Endothelial cell (in vitro differentiated cells): ENCODE measurements around the gene MEA1. TPM values are rescaled to one million over a fixed set of nuclear protein-coding genes. Genes with fewer than 3 reads are reported as not detected.

Source experiments
- DNase-seq: peaks from one replicate; pipeline ENCODE4 v3.0.0; 2021; ENCODE audit warnings: low spot score
- H3K27ac Mint-ChIP-seq: one replicate; pipeline ENCODE4 v1.8.0; 2021; ENCODE audit warnings: mixed read lengths, inconsistent platforms; ENCODE audit not compliant: unreplicated experiment
- H3K27me3 Mint-ChIP-seq: one replicate; pipeline ENCODE4 v1.8.0; 2021; ENCODE audit warnings: mild to moderate bottlenecking, moderate library complexity, mixed read lengths, inconsistent platforms; ENCODE audit not compliant: unreplicated experiment
- H3K36me3 Mint-ChIP-seq: one replicate; pipeline ENCODE4 v1.8.0; 2021; ENCODE audit warnings: mild to moderate bottlenecking, low read depth, mixed read lengths, inconsistent platforms; ENCODE audit not compliant: unreplicated experiment
- H3K4me1 Mint-ChIP-seq: one replicate; pipeline ENCODE4 v1.8.0; 2021; ENCODE audit warnings: mild to moderate bottlenecking, mixed read lengths, inconsistent platforms; ENCODE audit not compliant: unreplicated experiment
- H3K4me3 Mint-ChIP-seq: one replicate; pipeline ENCODE4 v1.8.0; 2021; ENCODE audit warnings: mild to moderate bottlenecking, mixed read lengths, inconsistent platforms; ENCODE audit not compliant: unreplicated experiment
- H3K9me3 Mint-ChIP-seq: one replicate; pipeline ENCODE4 v1.8.0; 2021; ENCODE audit warnings: mixed read lengths, inconsistent platforms; ENCODE audit not compliant: unreplicated experiment
- CTCF ChIP-seq: fragments of 200-600 bp; sonication (generic); IDR thresholded peaks from one replicate; pipeline ENCODE4 v1.5.0; 2021; ENCODE audit warnings: antibody characterized with exemption; ENCODE audit not compliant: unreplicated experiment
- total RNA-seq: library from RNA; stranded (reverse); fragmentation: NEBNext Ultra II Directional; extraction: Animal tissue kit (Norgen Biotek cat#: 25700); gene quantifications from one replicate; pipeline ENCODE4 v1.2.1, GENCODE V29; 2021; ENCODE audit not compliant: unreplicated experiment

The MEA1 gene
- total RNA-seq, 1 donor from 2014 or later, result 61.0 TPM

GRCh38 chr6:43019152-43019551 is 5.4 kb upstream of the MEA1 start:
- peaks cover 63% of the 10 kb centered on the region for H3K4me1 Mint-ChIP-seq
- H3K27me3 Mint-ChIP-seq, result peaks cover 15% of the 10 kb centered on the region
- TF ChIP-seq CTCF, result no peak
- no peak for DNase-seq
- H3K4me3 Mint-ChIP-seq, result peak overlapping the region; percentile 86
- peak overlapping the region; percentile 89 for H3K27ac Mint-ChIP-seq
- H3K36me3 Mint-ChIP-seq, result peaks cover 19% of the 10 kb centered on the region
- H3K9me3 Mint-ChIP-seq, result no peaks in the 10 kb centered on the region

- H3K4me1 Mint-ChIP-seq, result peaks cover 74% of the 10 kb centered on the region
- H3K36me3 Mint-ChIP-seq, result peaks cover 29% of the 10 kb centered on the region
- no peaks in the 10 kb centered on the region for H3K9me3 Mint-ChIP-seq
- TF ChIP-seq CTCF, result no peak
- peak overlapping the region; percentile 56 for H3K4me3 Mint-ChIP-seq
- peak overlapping the region; percentile 89 for H3K27ac Mint-ChIP-seq
- DNase-seq, result no peak
- H3K27me3 Mint-ChIP-seq, result peaks cover 16% of the 10 kb centered on the region
Measured at GRCh38 chr6:43016943-43017334, 3.2 kb upstream of the MEA1 start.

- Mint-ChIP-seq H3K27me3 (peaks cover 16% of the 10 kb centered on the region), H3K36me3 (peaks cover 33% of the 10 kb centered on the region), H3K4me3 (peak overlapping the region; percentile 56), H3K9me3 (no peaks in the 10 kb centered on the region), H3K4me1 (peaks cover 77% of the 10 kb centered on the region), H3K27ac (peak overlapping the region; percentile 48)
- TF ChIP-seq CTCF, result no peak
- DNase-seq, result no peak
Measured at GRCh38 chr6:43016176-43016942, 2.6 kb upstream of the MEA1 start.

GRCh38 chr6:43014434-43014909 is 726 bp upstream of the MEA1 start:
- peaks cover 17% of the 10 kb centered on the region for H3K27me3 Mint-ChIP-seq
- H3K36me3 Mint-ChIP-seq, result peaks cover 46% of the 10 kb centered on the region
- DNase-seq, result no peak
- TF ChIP-seq CTCF, result no peak
- peak overlapping the region; percentile 94 for H3K4me3 Mint-ChIP-seq
- peaks cover 74% of the 10 kb centered on the region for H3K4me1 Mint-ChIP-seq
- peak overlapping the region; percentile 88 for H3K27ac Mint-ChIP-seq
- H3K9me3 Mint-ChIP-seq, result no peaks in the 10 kb centered on the region
